HG03575 (cell line): ENCODE results near the gene CEP78.
"Not testable (repeated sequence)": the region's sequence is repeated elsewhere in the genome, so short reads cannot be mapped to it uniquely, and the experiment has no call there.

Experiments used
- ATAC-seq: cut with Tn5 transposase; IDR thresholded peaks from one replicate; pipeline ENCODE4 v1.9.1; 2021; ENCODE audit not compliant: unreplicated experiment, insufficient number of reproducible peaks, low FRiP score; ENCODE audit errors: extremely low read depth

The CEP78 gene

DNA sequence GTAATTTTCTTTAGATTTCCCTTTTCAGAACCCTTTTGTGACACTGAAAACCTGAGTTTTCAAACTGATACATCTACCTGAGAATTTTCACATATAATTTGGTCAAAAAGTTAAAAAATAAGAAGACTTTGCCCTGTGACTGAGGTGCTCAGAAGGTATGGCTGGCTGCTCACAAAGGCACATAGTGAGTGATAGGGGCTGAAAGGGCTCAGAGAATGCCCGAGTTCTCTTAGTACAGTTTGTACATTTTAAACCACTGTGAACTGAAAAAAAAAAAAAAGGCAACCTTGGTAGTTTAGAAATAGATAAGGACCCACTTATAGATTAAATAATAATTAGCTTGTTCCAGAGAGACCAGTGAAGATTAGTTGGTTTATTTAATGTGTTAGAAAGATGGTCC is 42.9 kb downstream of the CEP78 start:
- no peak for ATAC-seq

DNA sequence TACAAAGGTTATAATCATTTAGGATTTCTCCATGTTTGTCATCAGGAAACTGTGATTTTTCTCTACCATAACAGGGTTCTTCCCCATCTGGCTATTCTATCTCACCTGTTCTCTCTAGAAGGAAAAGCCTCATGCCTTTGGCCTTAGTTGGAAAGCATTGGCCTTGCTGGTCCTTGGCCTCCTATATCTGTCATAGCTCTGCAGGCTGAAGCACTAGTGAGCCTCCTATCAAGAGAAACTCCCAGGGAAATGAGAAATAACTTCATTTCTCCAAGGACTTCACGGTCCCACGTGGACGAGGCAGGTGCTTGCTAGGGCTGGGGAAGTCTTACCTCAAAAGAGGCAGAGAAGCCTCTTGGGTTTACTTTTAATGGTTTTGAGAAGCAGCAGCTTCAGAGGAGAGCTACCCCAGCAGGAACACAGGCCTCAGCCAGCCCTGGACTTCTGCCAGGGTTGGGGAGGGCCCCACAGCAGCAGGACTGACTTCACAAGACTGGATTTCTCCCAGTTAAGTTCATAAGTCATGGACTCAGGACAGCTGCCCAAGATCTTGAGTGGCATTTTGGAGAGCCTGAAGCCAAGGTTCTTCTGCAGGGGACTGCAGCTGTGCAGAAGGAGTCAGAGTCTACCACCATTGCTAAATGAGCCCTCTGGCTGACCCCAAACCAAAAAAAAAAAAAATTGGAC is 45.2 kb downstream of the CEP78 start:
- ATAC-seq = no peak

DNA sequence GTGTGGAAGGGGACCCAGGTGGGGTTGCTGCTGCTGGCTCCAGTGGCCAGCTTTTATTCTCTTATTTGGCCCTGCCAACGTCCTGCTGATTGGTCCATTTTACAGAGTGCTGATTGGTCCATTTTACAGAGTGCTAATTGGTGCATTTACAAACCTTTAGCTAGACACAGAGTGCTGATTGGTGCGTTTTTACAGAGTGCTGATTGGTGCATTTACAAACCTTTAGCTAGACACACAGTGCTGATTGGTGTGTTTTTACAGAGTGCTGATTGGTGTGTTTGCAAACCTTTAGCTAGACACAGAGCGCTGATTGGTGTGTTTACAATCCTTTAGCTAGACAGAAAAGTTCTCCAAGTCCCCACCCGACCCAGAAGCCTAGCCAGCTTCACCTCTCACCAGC is 48.3 kb downstream of the CEP78 start:
- ATAC-seq = not testable (repeated sequence)

DNA sequence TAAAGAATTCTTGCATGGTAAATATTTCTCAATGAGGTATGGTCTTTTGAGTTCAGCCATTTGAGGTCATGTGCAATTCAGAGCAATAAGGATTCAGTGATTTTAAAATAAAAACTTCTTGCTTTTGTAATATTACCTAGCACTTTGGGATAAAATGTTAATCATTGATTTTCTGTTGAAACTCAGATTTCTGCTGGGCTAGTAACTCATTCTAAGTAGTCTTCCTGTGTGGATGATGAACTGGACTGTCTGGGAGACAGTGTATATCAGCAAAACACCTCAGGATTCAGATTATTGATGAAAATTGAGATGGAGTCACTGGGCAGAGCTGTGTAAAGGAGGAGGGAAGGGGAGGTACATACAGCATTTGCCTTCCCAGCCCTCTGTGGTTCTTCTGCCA is 50.2 kb downstream of the CEP78 start:
- ATAC-seq = no peak

DNA sequence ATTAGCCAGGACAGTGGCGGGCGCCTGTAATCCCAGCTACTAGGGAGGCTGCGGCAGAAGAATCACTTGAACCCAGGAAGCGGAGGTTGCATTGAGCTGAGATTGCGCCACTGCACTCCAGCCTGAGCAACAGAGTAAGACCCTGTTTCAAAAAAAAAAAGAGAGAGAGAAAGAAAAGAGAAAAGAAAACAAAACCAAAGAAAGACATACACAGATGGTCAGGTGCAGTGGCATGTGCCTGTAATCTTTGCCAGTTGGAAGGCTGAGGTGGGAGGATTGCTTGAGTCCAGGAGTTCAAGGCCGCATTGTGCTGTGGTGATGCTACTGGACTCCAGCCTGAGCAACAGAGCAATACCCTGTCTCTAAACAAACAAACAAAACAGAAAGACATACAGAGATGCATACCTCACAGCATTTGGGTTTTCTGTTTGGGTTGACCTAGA is 51.1 kb downstream of the CEP78 start:
- ATAC-seq = no peak

DNA sequence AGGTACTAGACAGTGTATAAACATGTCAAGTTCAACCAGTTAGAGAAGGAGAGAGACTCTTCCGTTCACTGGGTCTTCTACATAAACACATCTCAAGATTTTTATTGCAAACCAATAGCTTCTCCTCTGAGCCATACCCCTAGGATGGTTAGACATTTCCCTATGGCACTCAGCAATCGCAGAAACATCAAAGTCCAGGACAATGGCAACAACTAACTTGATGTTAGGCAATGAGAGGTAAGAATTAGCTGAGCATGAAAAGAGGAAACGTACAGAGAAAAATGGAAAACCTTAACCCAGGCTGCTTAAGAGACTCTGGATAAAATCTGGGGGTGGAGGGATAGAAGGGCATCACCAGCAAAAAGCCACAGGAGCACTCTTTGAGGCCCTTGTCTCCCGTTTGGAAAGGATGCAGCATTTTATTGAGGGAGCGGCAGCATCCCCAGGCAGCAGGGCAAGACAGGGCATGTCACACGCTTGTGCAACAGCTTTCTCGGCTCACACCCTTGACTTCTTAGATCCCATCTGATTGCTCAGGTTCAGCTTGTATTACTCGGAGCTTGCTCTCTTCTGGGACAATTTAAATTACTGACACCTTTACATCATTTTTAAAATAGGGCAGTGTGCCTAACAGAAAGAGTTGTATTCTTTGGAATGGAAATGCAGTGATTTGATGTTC is 52.5 kb downstream of the CEP78 start:
- no peak for ATAC-seq

DNA sequence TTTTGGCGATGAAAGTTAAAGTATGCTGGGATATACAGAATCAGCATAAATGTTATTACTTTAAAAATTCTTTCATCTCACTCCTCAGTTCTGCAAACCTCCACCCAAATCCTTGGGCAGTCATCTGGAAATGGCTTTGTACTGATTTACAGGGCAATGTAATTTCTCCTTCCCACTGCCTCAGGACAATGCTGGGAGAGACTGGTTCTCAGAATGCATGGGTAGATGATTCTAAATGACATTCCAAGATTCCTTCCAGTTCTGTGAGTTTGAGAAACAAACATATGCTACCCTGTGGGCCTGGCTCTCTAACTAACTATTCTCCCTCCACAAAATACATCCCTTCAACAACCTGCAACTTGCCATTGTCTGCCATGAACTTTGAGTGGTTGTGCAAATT is 53.6 kb downstream of the CEP78 start:
- no peak for ATAC-seq

DNA sequence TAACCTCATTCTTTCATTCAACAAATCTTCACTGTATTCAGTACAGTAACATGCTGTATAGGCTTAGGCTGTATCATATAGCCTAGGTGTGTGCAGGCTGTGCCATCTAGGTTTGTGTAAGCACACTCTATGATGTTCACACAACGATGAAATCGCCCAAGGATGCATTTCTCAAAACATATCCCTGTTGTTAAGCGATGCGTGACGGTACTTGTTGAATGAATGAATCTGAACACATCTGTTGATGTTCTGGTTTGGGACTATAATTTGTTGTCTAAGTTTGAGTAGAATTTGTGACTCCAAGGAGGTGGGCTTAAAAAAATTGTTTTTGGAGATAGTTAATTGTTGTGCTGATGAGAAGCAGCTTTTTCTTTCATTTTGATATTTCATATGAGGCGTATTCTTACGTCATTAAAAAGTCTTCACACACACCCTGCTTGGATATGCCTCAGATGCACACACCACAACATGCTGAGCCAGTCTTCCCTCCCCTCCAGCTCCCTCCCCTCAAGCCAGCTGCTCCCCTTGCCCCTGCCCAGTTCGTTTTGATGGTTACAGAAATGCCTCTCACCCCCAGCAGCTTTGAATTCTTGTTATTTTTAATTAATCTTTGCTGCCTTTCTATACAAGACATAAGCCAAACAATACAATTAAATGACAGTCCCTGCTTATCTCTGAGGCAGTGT is 55.5 kb downstream of the CEP78 start:
- ATAC-seq = no peak

DNA sequence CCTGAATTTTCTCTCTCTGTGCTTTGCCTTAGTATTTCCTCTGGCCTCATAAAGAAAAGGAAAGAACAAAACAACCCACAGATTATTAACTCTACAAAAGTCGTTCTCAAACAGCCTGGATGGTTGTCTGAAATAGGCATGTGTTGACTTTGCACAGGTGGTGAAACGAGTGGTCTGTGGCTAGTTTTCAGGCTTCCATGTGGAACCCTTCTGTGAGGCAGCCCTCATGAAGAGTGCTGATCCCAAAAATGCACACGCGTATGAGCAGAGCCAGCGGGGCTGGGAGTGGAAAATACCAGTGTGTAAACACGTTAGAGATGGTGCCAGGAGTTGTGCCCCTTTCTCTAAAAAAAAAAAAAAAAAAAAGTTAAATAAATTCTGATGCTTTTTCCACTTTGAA is 56.2 kb downstream of the CEP78 start:
- ATAC-seq = no peak

DNA sequence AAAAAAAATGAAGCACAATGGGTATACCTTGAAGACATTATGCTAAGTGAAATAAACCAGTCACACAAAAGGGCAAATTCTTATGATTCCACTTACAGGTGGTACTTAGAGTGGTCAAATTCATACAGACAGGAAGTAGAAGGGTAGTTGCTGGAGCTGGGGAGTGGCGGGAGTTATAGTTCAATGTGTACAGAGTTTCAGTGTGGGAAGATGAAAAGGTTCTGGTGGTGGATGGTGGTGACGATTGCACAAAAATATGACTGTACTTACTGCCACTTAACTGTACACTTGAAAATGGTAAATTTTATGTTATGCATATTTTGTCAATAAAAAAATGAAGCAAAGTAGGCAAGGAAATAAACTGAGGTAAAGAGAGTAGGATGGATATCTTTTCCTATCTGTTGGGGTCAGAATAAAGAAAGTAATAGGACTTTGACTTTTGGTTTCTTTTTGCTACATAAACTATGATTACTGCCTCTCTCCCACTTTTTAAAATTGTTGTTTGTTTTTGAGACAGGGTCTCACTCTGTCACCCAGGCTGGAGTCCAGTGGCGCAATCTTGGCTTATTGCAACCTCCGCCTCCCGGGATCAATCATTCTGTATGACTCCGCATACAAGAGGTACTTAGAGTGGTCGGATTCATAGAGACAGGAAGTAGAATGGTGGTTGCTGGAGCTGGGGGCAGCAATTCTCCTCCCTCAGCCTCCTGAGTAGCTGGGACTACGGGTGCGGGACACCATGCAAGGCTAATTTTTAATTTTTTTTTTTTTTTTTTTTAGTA is 57.0 kb downstream of the CEP78 start:
- no peak for ATAC-seq

DNA sequence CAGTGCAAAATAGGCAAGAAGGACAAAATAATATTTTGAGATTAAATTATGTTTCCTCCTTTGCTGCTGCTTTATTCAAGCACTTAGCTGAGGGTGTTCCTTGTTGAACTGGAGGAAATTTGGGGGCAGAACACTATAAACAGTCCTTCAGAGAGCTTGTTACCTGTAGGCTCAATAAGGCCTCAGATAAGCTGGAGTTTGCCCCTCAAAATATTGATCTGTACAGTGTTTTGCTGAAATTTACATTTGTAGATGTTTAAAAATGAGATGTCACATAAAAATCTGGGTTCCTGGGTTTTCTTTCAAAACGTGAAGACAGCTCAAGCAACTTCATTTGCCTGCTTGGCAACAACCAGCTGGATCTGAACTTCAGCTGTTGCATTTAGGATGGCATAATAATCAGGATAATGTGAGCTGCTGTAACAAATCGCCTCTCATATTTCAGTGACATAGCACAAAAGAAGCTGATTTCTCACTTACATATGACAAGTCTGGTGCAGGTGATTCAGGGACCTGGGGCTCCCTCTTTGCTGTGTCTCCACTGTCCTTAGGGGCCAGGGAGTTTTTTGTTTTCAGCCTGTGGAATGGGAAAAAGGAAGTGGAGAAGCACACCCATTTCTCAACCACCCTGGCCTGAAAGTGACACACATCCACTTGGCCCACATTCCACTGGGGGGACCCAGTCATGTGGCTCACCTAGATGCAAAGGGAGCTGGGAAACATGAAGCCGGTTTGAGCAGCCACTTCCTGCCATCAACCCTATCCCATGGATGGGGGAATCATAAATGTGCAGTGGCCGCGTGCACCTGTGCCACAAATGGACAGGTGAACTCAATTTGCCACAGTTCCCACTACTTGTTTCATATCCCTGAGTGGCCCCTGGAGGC is 58.7 kb downstream of the CEP78 start:
- no peak for ATAC-seq

DNA sequence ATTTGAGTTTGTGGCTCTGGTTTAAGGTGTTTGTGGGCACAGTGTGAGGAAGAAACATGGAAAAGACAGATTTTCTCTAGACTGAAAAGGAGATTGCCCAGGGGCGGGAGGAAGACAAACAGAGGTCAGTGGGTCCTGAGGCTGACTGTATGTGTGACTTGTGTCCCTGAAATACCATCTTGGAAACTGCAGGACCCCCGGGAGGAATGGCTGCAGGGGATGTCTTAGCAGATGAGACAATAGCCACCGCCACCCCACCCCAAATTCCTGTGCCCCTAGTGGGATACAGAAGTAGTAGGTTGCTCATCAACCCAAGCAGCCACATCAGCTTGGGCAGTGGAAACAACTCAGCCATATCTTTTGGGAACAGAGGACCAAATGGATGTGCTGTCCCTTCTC is 59.3 kb downstream of the CEP78 start:
- no peak for ATAC-seq

DNA sequence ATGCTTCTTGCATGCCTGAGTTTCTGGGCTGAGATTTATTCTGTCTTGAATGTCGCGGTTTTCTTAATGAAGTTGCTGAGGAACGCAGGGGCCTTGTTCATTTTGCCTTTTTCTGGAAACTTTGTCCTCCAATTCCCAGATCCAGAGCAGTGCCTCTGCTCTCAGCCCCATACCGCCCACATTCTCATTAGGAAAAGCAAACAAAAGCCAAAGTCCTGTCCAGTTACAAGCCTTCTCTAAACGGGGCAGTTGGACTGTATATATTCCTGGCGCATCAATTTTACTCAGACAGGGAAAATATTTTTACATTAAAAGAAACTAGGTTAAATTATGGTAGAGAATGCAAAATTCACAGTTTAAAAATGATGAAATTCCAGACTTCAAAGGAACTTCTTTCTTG is 59.9 kb downstream of the CEP78 start:
- ATAC-seq = no peak

DNA sequence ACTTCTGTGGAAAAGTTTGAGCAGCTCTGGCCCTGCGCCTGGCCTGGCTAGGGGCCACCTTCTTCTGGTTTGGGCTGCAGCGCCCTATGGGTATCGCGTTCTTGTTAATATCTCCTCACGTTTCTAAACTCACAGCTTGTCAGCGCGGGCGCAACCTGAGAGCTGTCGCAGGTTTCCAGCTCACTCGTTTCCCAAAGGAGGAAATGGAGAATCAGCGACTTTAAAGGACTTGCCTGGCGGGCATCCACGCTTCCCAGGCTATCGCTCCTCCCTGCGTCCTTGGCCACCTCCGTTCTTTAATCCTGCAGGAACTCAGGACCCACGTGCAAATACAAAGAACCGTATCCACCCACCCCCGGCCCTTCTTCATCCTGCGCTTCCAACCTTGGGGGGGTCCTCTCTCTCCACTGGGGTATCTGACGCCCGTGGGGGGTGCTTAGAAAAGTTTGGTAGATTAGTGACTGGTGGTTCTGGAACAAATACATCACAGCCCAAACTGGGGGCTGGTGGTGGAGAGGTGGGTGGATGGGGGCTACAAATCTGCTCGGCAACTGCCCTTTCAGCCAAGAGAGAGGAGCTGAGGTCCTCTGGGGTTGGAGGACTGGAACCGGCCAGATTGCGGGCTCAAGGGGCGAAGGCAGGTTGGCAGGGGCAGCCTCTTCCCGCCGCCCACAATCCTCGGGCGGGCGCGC is 60.5 kb downstream of the CEP78 start:
- no peak for ATAC-seq

DNA sequence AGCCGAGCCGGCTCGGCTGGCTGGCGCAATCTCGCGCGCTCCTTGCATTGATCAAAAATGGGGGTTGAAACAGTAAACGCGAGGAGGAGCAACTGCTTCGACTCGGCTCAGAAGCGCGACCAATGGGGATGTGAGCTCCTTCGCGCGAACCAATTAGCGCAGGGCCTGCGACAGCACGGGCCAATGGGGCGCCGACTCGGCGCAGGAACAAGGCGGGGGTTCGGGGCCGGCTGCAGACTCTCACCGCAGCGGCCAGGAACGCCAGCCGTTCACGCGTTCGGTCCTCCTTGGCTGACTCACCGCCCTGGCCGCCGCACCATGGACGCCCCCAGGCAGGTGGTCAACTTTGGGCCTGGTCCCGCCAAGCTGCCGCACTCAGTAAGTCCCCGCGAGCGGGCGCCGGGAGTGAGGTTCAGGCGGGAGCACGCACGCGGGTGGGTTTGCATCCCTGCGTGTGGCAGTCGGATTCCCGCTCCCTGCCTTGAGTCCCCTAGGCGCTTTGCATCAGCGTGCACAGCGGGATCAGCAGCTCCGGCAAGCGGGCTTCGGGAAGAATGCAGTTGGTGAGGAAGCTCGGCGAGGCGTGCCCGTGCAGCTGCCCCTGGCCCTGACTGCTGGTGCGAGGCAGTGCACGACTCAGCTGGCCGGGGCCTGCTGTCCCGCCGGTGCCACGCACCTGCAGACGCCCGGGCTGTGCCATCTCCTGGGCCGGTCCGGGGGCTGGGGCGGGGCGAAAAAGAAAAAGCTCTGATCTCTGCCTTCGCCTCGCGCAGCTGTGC is 61.2 kb downstream of the CEP78 start, which contains the start of gene PSAT1:
Gene PSAT1, plus strand, starts transcription at position 233 of the 779 bp plus-strand sequence. Its CDS starts 86 bp downstream, at position 319.
- peak; percentile 97 for ATAC-seq

DNA sequence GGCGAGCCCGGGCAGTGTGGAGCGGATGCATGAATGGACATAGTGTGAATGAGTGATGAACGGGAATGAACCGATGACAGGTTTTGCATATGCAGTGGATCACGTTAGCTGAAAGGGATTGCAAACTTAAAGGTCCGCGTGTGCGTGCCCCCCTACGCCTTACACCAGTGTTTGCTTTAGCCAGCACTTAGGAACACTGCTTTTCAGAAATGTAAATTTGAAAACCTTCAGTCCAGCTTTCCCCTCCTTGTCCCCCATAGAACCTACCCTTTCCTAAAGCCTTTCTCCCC is 61.7 kb downstream of the CEP78 start:
- ATAC-seq = peak; percentile 36

DNA sequence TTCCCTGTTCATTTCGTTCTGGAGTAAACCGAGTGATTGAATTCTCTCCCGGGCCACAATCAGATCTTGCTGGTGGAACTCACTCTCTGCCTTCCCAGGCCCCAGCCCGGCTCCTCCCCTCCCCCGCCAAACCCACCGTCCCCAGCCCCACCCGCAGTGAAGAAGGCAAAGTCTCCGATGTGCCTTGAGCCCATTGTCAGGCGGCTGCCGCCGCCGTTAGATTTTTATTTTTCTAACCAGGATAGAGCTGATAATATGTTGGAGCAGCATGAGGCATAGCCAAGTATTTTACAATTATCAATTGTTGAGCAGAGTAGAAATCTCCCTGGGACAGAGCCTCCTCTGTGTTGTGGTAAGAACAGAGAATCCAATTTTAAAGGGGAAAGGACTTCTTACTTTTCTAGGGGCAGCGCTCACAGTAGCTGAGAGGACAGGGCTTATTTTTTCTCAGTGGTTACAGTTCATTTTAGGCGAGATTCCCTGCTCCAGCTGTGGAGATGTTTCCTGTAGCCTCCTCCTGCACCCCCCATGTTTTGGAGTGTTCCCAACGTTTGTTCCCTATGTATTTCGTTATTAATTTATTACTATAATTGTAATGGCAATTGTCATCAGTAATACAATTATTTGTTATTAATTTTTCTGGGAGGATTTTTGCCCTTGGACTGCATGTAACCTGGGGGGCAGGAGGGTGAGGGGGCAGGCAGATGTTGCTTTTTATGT is 62.3 kb downstream of the CEP78 start:
- ATAC-seq = no peak
